Non-pigmented ciliary epithelial cell (primary cell): Measurements from ENCODE around the gene TSGA10IP.

Experiments used
- DNase-seq: peaks from one replicate; pipeline ENCODE4 v3.0.0-alpha.2; 2010; ENCODE audit warnings: low read depth

The TSGA10IP gene

DNA sequence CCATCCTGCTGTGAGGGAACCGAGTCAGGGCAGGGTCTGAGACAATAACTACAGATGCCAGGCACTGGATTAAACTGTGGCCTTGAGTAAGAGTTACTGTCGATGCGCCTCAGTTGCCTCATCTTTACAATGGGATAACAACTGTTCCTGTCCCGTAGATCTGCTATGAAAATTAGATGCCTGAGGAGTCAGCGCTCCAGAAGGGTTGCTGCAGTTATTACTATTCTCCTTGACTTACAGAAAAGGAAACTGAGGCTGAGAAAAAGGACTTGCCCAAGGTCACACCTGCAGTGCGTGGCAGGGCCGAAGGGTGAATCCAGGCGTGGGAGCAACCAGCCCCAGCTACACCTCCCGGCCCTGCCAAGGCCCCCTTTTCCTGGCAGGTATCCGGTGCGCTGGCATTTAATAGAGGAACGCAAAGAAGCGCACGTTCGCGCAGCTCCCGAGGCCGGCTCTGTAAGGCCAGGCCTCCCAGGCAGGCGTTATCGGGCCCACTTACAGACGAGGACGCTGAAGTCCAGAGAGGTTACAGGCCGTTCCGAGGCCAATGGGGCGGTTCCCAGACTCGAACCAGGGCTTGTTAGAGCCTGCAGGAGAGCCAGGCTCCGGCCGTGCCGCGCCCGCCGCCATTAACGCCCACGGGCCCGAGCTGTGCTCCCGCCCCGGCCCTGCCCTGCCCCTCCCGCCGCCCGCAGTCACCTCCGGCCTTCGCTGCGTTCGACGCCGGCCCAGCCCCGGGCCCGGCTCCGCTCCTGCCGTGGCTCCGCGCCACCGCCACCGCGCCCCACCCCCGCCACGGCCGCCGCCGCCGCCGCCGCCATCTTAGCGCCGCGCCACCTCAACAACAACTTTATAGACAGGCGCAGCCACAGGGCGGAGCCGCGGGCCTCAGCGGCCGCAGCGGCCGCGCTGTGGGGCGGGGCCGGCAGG is 26.8 kb upstream of the TSGA10IP start, which contains the start of gene C11orf68:
Gene C11orf68, minus strand, starts transcription at position 852 of the 930 bp plus-strand sequence. Its CDS starts 31 bp downstream, at position 821.
- no peak for DNase-seq

DNA sequence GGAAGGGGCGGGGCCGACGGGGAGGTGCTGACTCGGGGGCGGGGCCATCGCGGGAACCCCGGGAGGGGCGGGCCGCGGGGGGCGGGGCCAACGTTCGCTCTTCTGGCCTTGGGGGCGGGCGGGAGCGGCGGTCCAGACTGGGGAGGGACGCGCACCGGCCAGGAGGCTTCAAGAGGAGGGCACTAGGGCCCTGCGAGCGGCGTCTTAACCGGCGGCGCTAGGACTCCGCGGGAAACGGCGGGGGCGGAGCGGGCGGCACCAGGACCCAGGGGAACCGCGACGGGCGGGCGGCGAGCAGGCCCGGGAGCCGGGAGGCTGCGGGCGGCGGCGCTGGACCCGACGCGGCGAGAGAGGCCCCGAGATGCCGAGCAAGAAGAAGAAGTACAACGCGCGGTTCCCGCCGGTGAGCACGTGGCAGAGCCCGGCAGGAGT is 26.1 kb upstream of the TSGA10IP start, which contains the start of gene DRAP1:
Gene DRAP1, plus strand, starts transcription at position 286 of the 432 bp plus-strand sequence. Its CDS starts 76 bp downstream, at position 362.
- peak; percentile 84 for DNase-seq

DNA sequence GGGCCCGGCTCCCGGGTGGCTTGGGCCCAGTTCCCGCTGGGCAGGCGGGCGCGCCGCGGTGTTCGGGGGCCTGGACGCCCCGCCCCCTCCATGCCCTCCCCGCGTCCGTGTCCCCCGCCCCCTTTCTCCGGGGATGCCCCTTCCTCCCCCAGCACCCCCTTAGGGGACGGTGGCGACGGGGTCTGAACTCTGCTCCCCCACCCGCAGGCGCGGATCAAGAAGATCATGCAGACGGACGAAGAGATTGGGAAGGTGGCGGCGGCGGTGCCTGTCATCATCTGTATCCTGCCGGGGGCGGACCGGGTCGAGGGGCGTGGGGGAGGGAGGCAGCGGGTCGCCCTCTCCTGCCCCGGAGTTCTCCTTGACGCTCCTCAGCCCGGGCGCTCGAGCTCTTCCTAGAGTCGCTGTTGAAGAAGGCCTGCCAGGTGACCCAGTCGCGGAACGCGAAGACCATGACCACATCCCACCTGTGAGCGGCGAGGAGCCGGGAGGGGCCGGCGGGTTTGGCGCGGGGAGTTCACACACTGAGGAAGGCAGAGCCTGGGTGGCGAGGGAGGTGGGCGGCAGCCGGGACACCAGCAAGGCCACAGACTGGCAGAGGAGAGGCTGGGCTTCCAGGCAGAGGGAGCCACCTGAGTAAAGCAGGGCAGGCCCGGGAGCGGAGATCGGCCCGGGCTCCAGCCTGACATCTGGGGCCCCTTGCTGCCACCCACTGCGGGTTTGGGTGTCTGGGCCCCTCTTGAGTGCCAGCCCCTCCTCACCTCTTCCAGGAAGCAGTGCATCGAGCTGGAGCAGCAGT is 25.5 kb upstream of the TSGA10IP start:
- DNase-seq, result no peak

DNA sequence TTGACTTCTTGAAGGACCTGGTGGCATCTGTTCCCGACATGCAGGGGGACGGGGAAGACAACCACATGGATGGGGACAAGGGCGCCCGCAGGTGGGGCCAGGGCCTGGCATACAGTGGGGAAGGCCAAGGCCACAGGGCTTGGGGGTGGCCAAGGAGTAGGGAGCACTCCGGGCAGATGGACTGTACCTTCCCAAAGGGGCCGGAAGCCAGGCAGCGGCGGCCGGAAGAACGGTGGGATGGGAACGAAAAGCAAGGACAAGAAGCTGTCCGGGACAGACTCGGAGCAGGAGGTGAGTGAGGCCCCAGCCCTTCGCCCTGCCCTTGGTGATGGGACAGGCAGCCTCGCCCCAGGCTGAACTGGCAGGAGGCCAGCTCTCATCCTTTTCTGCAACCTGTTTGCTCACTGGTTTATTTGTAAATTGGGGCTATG is 24.9 kb upstream of the TSGA10IP start:
- DNase-seq, result no peak

DNA sequence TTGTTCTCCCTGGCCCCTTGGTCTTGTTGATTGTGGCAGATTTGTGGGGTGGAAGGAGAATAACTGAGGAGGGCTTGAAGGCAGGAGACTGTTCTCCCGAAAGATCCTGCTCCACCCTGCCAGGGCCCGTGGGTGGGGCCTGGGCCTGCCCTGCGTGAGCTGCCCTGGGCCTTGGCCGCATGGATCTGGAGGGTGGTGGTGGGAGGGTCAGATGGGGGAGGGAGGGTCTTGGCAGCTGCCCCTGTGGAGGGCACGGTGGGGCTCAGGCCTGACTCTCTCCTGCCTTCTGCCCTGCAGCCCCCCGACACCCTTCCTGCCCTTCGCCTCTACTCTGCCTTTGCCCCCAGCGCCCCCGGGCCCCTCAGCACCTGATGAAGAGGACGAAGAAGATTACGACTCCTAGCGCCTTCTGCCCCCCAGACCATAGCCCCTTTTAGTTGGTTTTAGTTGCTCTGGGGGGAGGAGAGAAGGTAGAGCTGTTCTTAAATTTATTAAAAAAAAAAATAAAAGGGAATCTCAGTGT is 24.2 kb upstream of the TSGA10IP start:
- no peak for DNase-seq

DNA sequence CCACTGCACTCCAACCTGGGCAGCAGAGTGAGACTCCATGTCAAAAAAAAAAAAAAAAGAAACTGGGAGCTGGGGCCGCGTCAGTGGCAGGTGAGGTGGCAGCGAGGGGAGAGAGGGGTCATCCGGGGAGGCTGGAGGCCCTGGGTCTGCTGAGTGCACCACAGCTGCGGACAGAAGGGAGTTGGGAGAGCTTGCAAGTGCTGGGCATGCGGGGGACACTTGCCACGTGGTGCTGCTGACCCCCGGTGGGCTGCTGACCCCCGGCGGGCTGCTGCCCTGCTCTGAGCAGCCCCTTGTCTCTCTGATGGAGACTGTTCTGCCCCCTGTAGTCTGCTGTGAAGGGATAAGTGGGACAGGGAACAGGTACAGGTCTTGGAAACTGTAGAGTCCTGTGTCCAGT is 23.4 kb upstream of the TSGA10IP start:
- DNase-seq, result no peak

DNA sequence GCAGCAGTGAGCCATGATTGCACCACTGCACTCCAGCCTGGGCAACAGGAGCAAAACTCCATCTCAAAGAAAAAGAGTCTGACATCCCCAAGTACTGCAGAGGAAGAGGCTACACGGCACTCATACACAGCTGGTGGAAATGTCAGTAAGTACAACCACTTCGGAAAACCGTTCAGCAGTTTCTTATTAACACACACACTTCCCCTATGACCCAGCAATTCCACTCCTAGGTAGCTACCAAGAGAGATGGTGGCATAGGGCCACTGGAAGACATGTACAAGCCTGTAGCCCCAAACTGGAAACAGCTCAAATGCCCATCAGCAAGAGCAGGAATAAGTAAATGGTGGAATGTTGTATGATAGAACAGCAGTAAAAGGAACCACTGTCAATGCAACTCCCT is 22.7 kb upstream of the TSGA10IP start:
- DNase-seq, result no peak

DNA sequence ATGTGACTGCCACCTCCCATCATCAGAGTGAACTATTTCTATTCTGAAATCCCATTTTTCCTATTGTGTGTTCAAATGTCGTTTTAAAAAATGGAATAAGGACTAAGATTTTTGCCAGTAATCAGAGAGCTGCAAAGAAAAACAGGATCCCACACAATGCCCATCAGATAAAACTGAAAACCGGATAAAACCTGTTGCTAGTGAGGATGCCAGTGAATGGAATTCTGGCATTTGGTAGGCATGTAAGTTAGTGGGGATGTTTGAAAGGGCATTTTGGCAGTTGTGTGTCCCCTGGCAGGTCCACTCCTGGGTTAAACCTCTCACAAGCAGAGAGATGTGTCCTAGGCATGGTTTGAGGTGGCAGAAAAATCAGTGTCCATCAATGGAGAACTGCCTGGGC is 19.9 kb upstream of the TSGA10IP start:
- DNase-seq, result no peak

DNA sequence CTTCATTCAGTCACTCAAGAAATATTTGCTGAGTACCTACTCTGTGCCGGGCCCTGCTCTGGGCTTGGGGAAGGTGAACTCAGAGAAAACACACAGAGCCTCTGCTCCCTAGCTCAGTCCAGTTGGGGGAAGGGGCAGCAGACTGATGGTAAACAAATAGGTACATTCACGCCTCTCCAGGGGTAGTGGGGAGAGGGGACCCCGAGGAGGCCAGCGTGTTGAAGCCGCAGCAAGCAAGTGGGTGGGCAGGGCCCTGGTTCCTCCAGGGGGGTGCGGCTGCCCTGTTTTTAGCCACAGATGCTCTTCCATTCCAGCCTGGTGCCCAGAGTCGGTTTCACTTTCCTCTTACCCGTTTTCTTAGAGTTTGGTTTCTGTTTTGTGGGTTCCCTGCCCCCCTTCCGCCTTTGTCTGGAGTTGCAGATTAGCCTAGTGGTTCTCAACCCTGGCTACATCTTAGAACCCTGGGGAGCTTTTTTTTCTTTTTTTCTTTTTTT is 17.3 kb upstream of the TSGA10IP start:
- DNase-seq, result no peak

DNA sequence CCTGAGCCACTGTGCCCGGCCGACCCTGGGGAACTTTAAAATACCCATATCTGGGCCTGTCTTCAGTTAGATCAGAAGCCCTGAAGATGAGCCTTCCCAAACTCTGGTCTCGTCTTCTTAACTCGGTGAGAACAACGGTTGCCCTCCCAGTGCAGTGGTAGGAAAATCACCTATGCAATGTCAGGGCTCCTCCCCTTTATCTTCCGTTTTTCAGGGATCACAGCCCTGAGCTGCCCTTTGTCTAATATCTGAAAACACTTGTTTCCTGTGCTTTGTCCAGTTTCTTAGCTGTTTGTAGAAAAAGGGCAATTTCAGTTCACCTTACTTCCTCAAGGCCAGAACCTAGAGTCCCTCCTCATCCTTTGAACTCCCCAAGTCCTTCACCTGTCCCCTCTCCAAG is 16.6 kb upstream of the TSGA10IP start:
- no peak for DNase-seq

DNA sequence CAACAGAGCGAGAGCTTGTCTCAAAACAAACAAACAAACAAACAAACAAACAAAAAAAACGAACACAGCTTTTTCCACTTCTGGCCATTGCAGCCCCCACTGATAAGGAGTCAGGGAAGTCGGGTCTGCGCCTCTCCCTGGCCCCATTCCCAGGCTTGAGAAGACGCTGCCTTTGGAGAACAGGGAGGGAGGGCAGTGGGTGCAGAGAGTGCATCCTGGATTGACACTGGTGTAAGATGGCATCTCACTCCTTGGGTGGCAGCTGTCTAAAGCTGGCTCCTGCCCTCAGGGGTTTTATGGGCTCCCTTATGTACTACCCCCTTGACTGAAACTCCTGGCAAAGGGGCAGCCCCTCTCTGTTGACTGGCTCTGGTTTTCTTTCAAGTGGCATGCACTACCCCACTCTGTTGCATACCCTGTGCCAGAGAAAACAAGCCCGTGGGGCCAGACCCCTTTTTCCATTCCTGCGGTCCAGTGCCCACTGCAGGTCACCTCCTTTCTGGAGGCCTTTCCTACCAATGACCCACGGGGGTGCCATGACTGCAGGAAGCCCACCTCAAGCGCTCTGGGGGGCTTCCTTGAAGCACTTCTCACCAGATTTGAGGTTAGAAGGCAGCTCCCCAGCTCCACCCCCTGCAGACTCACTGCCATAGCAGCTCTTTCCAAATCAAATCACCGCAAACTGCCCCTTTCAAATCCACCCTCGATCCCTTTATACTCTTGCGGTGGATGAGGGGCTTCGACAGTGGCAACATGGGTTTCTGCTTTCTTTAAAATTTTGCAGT is 13.3 kb upstream of the TSGA10IP start:
- no peak for DNase-seq

DNA sequence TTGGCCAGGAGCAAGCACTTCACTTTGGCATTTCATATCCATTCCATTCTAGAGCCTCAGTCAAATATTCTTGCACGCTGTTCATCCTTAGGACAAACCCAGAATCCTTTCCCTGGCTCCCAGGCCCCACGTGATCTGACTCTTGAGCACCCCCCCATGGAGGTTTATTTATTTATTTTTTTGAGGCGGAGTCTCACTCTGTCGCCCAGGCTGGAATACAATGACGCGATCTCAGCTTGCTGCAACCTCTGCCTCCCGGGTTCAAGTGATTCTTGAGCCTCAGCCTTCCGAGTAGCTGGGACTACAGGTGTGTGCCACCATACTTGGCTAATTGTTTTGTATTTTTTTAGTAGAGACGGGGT is 12.7 kb upstream of the TSGA10IP start:
- no peak for DNase-seq

DNA sequence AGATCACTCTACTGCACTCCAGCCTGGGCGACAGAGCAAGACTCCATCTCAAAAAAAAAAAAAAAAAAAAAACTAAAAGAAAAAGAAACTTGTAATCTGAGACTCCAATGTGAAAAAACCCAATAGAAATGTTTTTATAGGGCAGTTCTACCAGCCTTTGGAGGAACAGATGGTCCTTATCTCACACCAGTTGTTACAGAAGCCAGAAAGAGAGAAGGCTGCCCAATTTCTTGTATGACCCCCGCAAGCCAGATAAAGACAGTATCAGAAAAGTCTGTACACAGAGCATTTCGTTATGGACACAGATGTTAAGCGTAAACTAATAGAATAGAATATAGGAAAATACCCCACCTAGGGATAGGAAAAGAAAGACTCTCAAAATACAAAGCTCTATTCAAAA is 11.3 kb upstream of the TSGA10IP start:
- DNase-seq, result no peak

DNA sequence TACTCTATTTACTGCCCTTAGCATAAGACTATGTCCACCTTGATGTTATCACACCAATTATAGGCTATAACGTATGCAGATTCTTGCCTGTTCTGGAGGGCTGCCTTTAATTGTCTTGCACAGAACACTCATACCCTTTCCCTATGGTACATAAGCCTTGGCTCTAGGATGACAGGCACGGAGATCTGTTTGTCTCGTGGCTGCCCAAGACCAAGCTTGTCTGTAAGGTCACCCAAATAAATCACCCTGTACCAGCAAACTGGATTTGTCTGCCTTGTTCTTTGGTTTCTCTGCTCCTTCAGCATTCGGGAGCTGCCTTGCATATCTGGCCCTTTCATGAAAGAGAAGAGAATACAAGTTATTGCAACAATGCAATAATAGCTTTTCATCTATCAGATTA is 7.5 kb upstream of the TSGA10IP start:
- no peak for DNase-seq

DNA sequence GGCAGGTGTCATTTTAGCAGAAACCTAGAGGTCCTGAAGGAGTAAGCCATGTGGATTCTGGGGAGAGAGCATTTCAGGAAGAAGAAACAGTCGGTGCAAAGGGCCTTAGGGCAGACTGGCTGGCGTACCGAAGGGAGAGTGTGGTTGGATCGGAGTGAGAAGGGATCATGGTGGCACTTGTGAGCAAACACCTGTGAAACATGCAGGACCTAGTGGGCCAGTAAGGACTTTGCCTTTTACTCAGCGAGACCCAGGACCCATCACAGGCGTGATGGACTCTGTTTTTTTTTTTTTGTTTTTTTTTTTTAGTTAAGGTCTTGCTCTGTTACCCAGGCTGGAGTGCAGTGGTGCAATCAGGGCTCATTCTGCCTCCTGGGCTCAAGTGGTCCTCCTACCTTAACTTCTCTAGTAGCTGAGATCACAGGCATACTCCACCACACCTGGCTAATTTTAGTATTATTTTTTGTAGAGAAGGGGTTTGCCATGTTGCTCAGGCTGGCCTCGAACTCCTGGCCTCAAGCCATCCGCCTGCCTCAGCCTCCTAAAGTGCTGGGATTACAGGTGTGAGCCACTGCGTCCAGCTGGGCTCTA is 3.5 kb upstream of the TSGA10IP start:
- no peak for DNase-seq

DNA sequence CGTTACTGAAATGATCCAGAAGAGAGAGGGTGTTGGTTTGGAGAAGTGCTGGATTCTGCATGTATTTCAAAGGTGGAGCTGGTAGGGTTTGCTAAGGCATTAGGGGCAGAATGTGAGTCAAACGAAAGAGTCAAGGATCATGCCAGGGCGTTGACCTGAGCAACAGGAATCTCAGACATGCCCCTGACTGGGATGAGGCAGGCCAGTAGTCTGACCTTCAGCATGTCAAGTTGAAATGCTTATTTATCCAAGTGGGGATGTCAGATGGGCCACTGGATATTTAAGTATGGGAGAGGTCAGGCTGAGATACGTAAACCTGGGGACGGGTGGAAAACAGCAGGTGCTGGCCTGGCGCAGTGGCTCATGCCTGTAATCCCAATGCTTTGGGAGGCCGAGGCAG is 2.7 kb upstream of the TSGA10IP start:
- DNase-seq, result no peak

DNA sequence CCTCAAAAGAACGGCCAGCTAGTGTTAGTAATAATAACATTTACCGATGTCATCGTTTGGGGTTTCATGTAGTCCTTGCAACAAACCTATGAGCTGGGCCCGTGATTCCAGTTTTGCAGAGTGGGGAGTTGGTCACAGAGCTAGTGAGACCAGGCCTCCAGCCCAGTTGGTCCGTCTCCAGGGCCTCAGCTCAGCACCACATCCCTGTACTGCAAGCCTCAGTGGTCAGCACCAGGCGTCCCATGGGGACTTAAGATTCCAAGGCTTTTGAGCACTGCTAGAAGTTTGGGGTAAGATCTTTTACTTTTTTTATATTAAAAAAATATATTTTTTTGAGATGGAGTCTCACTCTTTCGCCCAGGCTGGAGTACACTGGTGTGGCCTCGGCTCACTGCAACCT is 1.1 kb upstream of the TSGA10IP start:
- DNase-seq, result no peak

DNA sequence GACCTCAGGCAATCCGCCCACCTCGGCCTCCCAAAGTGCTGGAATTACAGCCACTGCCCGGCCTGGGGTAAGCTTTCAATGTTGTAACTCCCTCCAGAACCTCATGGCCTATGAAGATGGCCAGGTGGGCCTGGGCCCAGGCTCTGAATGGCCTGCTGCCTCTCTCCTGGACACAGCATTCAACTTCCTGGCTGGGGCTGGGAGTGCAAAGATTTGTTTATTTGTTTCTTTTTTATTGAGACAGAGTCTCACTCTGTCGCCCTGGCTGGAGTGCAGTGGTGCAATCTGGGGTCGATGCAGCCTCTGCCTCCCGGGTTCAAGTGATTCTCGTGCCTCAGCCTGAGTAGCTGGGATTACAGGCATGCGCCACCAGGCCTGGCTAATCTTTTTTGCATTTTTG is 513 bp upstream of the TSGA10IP start:
- no peak for DNase-seq

DNA sequence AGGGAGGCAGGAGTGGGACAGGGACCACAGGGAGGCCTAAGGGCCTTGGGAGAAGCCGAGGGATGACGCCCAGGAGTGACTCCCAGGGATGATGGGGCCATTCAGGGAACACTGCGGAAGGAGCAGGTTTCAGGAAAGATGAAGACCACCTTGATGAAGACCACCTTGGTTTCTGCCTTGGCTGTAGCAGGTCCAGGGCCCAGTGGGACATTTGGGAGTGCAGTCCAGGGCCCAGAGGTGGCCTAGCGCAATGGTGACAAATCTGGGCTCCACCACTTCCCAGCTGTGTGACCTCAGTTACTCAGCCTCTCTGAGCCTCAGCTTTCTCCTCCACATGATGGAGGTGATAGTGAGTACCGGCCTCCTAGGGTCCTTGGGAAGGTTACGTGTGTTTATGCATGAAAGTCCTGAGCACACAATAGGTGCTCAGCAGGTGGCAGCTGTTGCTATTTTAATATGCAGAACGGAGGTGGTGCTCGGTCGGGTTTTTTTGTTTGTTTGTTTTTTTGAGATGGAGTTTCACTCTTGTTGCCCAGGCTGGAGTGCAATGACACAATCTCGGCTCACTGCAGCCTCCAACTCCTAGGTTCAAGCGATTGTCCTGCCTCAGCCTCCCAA is 770 bp downstream of the TSGA10IP start:
- no peak for DNase-seq

DNA sequence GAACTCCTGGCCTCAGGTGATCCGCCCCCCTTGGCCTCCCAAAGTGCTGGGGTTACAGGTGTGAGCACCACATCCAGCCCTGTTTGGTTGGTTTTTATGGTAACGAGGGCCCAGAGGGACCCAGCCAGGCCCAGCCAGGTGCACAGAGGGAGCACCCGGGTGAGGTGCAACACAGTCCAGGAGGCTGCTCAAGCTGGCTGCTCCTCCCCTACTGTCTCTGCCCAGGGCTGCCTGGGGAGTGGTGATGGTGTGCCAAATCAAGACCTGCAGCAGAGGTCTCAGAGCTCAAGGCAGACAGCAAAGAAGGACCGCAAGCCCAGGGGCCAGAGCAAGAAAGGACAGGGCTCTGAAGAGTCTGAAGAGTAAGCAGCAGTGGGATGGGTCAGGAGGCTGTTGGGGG is 1.4 kb downstream of the TSGA10IP start:
- DNase-seq, result no peak

DNA sequence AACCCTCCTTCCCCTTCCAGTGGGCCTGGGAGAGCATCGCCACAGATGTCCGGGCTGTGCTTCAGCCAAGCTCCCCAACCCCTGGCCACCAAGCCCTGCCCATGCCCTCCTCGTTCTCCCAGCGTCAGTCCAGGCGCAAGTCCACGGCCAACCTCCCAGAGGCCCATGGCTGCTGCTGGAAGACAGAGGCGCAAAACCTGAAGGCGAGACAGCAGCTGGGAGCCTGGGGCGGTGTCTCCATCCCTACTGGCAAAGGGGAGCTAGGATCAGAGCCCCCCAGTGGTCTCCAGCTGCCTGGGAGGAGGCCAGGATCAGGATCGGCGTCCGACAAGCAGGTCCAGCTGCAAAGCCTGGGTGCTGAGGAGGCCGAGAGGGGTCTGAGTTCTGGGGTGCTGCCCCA is 1.9 kb downstream of the TSGA10IP start:
- no peak for DNase-seq
